Measurements from ENCODE around the gene FEM1C.

DNA sequence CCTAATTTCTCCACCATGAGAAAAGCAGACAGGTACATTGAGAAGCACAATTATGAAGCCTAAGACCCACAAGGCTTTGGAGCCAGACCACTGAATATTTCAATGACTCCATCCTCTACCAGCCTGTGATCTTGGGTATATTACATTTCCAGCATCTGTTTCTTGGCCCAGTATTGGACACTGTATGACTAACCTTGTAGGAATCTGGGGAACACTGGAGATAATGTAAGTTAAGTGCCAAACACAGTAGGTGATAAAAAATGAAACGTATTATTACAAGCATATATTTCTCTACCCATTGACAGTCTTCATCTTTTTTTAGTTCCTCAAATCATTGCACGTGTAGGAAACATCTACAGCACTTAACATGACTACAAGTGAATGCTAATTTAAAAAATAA is 28.6 kb upstream of the FEM1C start:
- TF ChIP-seq, protein P1, sequence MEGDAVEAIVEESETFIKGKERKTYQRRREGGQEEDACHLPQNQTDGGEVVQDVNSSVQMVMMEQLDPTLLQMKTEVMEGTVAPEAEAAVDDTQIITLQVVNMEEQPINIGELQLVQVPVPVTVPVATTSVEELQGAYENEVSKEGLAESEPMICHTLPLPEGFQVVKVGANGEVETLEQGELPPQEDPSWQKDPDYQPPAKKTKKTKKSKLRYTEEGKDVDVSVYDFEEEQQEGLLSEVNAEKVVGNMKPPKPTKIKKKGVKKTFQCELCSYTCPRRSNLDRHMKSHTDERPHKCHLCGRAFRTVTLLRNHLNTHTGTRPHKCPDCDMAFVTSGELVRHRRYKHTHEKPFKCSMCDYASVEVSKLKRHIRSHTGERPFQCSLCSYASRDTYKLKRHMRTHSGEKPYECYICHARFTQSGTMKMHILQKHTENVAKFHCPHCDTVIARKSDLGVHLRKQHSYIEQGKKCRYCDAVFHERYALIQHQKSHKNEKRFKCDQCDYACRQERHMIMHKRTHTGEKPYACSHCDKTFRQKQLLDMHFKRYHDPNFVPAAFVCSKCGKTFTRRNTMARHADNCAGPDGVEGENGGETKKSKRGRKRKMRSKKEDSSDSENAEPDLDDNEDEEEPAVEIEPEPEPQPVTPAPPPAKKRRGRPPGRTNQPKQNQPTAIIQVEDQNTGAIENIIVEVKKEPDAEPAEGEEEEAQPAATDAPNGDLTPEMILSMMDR (IDR thresholded peaks at IDR 0.05) = no peak
- no peak for TF ChIP-seq POLR2A (IDR thresholded peaks at IDR 0.05)
